Stimulated activated CD8-positive, alpha-beta memory T cell treated with anti-CD3 and anti-CD28 coated beads, Interleukin-7, amount 100 ng/mL, for 1 hour (primary cell): ENCODE results near the gene AFDN.

ENCODE experiments used
- DNase-seq, 2 donors: peaks; one replicate each; pipeline ENCODE4 v3.0.0-alpha.2; 2020; ENCODE audit warnings: low read depth in 2 of 2

The AFDN gene

DNA sequence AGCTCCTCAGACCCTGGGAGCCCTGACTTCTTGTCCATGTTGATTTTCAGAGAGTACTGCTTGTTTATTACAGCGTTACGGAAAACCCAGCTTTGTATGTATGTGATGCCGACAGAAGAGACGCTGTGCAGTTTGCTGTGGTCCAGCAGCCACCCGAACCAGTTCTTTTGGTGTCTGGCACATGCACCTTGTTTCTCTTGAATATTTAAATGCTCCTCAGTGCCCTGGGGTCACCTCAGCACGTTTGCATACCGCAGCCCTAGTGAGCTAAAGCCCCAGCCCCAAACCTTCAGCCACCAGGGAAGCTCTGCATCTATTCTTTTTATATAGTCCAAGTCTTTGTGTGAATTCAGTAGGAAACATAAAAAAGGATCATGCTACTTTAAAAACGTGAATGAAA is 39.9 kb downstream of the AFDN start:
- no peak for DNase-seq

DNA sequence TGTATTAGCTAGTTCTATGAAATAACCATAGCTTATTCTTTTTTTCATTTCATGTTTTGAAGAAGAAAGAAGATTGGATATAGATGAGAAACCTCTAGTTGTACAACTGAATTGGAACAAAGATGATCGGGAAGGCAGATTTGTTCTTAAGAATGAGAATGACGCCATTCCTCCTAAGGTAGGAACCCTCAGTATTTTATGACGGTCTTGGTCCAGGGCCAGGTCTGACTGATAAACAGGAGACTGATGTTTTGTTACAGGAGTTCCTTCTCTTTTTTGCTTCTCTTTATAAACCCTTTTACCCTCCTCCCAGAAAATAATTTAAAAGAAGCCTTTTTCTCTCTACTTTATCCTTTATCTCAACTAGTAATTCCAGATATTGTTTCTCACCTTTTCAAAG is 43.6 kb downstream of the AFDN start:
- DNase-seq = no peak

DNA sequence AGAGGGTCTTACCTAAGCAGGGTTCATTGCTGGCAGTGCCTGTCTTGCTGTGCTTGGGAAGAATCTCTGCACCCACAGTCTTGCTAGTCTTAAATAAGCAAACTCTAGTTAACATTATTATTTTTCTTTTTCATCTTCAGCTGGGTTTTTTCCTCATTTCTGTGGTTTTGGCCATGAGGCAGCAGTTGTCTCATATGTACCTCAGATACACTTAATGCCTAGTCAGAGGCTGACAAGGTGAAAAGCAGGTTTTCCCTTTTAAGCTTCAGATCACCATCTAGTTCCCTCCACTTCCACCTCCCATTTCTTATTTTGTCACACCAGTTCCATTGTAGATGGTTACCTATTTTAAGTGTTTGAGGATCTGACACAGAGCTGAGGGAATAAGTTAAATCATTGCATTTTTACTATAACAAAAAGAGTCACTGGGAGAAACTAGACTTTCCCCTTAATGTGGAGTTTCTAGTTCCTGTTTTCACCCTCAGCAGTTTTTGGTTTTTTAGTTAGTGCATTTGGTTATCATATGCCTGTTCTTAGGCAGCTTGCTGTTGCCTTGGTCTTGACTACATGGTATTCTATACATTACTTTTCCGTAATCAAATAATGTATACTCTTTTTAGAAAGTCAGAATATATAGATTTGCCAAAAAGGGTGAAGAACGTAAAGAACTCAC is 46.0 kb downstream of the AFDN start:
- DNase-seq = no peak

DNA sequence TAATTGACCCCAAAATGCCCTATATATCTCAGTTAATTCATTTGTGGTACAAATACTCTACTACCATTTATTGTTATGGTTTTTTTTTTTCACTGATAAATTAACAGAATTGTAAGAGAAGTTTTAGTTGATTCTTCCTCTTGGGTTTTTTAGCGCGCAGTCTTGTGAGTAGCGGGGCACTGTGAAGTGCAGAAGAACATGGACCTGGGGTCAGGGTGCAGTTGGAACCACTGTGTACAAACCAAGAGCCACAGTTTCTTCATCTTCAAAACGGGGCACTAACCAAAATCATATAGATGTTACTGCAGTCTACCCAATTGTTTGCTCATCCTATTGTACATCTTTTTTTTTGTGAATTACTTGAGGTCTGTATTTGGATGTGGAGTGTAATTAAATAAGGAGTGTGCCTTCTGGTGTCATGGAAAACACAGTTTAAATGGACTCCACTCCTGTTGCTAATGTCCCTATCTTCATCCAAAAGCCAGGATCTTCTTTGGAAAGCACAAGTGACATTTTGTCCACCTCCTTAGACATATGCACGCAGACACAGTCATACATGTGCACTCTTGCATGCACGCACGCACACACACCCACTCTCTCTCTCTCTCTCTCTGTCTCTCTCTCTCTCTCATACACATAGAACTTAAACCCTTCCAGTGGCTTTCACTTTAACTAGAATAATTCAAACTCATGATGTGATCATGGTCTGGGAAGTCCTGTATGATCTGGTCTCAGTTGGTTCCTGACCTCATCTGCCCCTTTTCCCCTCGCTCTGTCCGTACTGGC is 51.5 kb downstream of the AFDN start:
- DNase-seq = no peak

DNA sequence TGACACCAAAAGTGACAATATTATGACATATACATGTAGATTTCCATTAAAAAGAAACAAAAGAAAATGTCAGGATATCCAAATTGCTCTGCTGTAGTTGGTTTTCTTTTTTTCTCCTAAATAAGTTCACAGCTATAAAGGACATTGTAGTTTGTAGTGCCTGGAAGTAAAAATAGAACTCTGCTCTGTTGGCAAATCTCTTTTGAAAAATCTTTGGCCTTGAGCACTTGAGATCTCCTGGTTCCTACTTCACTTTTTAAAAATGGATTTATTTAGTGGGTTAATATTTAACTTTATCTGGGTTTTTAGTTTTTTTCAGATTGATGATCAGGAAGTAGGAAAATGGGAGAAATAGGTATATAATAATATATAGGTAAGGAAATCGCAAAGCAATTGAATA is 52.9 kb downstream of the AFDN start:
- no peak for DNase-seq

DNA sequence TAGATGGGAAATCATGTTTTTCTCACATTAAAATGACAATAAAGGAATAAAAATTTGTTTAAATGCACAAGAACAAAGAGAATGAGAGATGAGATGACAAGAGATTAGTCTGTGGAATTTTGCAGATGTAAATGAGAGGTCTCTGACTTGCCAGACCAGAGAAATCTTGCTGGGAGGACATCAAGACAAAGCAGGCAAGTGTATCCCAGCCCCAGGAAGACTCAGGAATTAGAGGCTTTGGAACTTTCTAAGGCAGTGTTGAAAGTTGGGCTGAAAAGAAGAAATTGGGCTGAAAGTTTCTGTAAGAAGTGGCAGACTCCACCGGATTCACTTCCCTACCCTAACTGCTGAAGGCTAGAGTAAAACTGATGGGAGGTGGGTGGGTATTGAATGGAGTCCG is 54.6 kb downstream of the AFDN start:
- no peak for DNase-seq

DNA sequence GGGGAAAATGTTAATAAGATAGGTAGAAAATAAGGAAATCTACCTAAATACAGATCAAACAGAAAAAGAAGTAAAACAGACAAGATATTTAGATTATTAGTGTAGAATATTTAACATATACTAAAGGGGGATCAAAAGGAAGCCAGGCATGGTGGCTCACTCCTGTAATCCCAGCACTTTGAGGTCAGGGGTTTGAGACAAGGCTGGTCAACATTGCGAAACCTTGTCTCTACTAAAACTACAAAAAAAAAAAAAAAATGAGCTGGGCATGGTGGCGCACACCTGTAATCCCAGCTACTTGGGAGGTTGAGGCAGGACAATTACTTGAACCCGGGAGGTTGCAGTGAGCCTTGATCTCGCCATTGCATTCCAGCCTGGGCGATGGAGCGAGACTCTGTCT is 55.5 kb downstream of the AFDN start:
- no peak for DNase-seq

DNA sequence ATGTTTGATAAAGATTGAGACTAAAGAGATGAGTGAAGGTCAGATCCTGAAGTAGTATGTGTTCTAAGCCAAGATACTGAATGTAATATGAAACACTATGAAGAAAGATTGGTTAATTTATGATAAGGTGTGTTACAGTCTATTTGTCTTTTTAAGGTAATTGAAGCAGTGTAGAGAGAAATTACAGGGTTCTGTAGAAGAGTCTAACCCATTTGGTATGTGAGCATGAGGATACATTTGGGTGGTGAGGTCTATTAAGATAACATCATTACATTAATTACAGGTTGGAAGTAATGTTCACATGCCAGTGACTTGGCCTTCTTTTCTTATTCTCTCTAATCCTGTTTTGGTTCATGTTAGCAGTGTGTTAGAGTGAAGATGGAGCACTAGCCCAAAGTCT is 61.4 kb downstream of the AFDN start:
- no peak for DNase-seq

DNA sequence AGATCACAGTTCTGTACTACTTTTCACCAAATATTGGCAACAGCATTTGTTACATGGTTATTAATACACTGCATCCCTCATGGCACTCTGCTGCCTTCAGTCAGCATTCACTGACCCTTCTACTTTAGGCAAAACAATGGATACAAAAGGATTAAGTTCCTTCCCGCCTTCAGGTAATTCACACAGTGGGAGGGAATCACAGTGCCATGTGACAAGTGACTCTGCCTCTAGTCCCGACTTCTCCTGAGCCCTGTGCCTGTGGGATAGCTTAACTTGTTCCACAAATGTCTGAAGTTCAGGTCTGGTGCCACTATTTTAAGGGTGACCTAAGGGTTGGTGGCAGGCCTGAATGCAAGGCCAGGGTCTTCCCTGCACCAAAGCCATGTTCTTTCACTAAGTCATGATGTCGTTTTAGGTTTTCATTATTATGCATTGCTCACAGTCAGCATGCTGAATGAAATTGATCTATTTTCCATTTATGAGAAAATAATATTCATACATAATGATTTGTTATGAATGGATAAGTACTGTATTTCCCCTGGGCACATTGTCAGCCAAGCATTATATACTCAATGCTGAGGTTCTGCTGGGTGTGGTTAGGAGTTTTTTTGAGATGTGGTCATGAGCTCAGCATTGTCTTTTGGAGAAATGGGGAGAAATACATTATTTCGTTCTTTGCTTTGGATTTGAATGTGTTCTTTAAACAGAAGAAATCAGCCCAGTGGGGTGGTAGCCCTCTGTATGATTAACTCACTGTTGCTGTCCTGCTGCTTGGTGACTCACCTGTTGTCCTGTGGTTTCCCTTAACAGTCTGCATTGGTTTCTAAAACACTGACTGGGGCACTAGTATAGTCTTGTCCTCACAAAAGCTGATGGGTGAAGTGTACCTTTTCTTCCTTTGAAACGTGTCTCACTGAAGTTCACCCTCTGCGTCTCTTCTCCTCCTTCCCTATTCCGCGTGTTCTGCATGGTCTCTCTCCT is 66.4 kb downstream of the AFDN start:
- DNase-seq = no peak

DNA sequence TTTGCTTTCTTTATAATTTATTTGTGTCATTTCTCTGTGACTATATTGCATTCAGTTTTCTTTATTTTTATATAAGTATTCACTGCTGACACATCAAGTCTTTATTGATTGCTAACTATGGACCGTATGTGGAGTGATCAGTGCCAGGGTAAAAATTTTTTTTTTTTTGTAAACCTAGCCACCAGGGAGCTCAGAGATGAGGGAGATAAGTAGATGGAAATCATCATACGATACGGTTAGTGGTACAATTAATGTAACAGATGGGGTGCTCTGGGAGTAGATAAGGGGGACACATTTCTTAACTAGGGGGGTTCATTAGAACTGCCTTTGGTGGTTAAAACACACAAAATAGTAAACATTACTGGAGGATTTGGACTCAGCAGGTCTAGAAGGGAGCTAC is 68.3 kb downstream of the AFDN start:
- DNase-seq = no peak

DNA sequence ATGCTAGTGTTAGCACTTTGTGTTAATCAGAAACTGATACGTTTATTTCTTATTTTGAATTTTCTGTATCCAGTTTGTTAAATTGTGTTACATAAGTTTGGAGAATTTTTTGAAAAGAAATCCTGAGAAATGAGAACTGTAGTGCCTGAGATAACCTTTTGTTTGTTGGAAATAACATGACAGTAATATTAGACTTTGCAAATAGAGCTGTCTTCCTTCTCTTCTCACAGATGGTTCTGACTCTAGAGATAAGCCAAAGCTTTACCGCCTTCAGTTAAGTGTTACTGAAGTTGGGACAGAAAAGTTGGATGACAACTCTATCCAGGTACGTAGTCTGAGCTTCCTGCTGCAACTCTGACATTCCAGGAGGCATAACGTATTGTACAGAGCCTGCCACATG is 69.9 kb downstream of the AFDN start:
- DNase-seq = no peak

DNA sequence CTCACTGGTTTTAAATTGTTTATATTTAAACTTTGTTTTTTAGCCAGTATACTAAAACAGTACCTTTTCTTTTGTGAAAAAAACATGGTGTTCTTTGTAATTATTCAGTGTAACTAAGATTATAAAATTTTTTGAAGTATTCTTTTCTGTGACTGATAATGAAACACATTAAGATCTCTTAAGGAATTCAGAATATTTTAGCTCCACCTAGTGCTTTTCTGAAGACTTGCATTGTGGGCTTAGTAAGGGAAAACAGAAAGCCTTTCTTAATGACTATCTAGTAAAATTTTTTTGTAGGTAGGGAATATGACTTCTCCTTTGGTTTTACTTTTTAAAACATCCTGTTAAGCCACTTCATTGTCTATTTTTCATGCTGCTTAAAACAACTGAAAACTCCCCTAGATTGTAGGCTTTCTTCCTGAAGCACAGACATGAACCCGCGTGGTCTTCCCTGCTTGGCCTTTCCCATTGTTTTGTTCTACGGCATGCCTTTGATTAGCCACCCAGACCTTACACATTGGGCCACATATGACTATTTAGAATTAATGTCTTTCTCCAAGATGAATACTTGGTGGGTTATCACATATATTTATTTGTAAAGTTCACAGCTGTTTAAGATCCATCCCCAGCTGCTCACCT is 72.1 kb downstream of the AFDN start:
- no peak for DNase-seq

DNA sequence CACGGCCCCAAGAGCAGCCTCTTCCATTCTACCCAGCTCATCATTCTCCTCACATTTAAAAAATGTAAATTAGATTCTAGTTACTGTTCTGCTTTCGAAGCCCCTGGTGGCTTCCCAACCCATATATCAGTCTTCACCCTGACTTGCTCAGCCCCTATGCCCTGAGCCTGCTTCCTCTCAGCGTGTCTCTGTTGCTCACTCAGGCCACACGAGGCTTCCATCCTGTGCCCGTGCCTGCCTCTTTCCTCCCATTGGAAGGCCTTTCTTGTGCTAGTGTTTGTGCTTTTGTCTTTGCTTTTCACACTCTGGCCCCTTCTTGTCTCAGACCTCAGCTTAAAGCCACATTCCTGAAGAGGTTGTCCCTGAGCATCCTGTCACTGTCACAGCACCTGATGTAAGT is 78.1 kb downstream of the AFDN start:
- DNase-seq = no peak

DNA sequence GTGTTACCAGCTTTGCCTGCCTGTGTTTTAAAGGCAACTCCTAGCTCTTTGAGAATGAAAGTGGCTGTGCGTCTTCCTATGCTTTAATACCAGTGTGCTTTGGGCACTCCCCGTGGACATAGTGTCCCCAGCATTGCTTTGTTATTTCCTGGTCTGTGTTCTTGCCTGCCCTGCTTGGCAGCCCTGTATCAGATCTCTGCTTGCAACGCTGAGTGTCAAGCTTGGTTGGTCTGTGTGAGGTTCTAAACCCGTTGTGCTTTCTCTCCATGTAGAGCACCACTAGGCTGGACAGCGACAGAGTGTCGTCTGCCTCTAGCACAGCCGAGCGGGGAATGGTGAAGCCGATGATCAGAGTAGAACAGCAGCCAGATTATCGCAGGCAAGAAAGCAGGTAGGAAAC is 80.2 kb downstream of the AFDN start:
- no peak for DNase-seq

DNA sequence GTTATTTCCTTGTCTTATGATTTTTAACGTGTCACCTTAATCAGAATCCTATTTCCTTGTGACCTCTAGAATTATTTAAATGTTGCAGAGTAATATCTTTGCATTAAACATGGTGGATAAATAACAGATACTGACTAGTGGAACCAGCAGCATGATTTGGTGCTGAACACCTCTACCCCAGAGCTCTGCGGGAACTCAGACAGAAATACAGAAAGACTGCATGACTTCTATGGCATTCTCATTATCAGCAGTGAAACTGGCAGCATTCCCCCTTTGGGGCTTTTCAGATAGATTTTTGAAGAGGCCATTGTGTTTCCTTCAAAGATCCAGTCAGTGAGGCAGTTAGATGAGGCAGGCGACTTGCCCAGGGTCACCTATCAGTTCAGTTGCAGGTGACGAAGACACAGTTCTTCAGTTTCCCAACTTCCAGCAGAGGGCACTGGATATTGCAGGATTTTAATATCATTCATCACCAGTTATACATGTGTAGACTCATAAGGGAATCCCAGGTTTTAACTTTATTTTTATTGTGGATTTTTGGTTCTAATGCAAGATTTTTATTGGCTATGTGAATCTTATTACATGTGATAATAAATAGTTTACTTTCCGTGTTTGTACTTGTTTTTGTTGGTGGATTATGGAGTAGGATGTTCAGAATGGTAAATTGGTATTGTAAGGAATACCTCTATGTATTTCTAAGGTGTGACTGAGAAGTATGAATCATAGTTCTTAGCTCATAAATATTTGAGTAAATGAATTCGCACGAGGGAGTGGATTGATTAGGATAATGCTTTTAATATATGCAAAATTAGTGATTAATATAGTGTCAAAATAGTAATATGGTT is 81.3 kb downstream of the AFDN start:
- DNase-seq = no peak

DNA sequence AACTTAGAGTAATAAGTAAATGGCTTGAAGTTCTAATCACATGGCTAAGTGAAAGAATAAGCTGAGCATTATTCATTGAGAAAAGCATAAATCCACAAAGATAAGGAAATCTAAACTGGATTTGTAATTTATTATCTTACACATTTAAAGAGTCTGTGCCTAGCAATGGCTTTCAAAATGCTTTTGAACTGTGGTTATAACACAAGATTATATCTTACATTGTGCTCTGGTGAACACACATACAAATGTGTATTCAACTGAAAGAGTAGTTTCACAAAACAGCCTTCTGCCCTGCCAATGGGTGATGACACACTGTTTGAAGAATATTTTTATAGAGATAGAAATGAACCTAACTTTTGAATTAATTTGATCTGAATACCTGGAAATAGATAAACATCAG is 83.3 kb downstream of the AFDN start:
- no peak for DNase-seq

DNA sequence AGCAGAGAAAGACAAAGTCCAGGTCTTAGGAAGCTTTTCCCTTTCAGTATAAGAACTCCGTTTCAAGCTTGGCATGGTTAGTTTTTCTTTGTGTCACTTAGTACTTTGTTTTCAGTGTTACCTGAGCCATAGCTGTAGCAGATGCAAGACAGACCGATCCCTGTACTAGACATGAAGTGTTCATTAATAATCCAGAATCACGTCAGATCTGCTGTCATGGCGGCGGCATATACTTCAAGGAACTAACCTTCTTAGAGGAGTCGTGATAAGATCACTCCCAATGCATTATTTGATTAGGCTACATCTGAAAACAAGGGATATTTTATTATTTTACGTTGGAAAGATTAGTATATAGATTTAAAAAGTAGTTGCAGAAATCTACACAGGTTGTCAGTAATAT is 83.9 kb downstream of the AFDN start:
- no peak for DNase-seq

DNA sequence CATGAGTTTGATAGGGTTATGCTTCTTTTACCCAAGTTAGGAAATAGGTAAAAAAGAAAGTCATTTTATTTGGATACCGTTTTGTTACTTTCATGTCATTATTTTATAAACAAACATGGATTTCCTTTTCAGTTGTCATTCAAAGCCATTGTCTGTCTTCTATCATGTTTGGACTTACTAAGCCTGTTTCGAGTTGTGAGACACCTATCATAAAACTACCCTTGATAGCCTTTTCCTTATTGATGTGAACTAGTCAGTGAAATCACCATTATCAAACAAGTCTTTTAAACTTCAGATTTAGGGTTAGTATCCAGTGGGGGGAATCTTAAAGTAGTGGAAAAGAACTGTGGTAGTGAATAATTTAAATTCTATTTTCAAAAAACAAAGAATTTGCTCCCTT is 85.8 kb downstream of the AFDN start:
- no peak for DNase-seq

DNA sequence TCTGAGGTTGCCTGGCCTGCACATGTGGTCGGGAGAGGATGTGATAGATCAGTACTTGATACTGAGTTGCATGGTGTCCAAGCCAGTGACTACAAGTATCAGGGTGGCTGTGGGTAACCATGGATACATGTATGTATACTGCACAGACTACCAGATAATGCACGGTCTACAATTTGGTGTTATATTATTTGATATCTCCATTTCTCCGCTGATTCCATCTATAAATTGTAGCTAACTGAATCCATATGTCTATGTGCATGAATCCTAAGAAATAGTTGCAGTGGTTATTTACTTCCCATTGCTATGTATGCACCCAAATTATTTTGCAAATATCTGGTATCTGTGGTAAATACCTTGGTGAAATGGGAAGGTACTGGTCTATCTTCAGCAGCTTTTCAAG is 87.0 kb downstream of the AFDN start:
- DNase-seq = no peak

DNA sequence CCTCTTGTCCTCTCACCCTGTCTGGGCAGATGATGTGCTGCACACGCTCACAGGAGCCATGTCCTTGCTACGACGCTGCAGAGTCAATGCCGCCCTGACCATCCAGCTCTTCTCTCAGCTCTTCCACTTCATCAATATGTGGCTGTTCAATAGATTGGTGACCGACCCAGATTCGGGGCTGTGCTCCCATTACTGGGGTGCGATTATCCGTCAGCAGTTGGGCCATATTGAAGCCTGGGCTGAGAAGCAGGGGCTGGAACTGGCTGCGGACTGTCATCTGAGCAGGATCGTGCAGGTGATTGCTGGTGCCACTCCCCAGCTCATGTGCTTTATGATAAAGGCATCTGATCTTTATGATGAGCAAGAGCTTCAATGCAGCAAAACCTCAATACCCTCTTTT is 88.4 kb downstream of the AFDN start:
- no peak for DNase-seq

DNA sequence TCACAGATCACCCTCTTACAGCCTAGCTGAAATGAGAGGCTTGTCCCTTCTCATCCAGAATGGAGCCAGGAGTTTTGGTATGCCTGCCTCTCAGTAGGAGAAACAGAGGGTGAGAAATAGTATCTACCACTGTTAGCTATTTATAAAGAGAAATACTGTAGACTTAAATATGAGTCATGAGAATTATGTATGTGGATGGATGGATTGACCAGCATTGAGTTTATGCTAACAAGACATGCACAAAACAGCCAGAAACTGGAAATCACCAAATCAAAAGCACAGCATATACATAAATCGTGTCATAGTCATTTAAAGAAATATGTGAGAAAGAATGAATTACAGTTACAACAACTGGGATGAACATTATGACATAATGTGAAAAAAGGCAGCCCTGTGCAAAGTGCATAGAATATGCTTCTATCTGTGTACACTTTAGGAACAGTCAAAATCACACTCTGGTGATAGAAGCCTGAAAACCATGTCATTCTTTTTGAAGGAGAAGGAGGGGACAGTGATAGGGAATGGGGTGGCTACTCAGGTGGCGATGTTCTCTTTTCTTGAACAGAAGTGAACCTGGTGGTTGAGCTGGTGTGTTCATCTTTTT is 90.9 kb downstream of the AFDN start:
- DNase-seq = no peak
